ENCODE results near the gene ELF2. TPM values are rescaled to one million over a fixed set of nuclear protein-coding genes. Genes with fewer than 3 reads are reported as not detected.

Gene ELF2
- total RNA-seq, 1 donor from 2014 or later = 48.0 TPM

GRCh38 chr4:139020384-139020783 is 156.6 kb downstream of the ELF2 start:
- Mint-ChIP-seq H3K27ac (ENCODE audit: unreplicated experiment) (peak overlapping the region; percentile 61), H3K4me3 (ENCODE audit: unreplicated experiment) (no peak overlapping the region), H3K27me3 (ENCODE audit: unreplicated experiment) (peaks cover 2% of the 10 kb centered on the region), H3K36me3 (ENCODE audit: low read depth, unreplicated experiment) (peaks cover 3% of the 10 kb centered on the region), H3K4me1 (ENCODE audit: unreplicated experiment) (peaks cover 26% of the 10 kb centered on the region), H3K9me3 (ENCODE audit: unreplicated experiment) (no peaks in the 10 kb centered on the region)
- DNase-seq (ENCODE audit: low spot score) = no peak
- TF ChIP-seq, protein P1, sequence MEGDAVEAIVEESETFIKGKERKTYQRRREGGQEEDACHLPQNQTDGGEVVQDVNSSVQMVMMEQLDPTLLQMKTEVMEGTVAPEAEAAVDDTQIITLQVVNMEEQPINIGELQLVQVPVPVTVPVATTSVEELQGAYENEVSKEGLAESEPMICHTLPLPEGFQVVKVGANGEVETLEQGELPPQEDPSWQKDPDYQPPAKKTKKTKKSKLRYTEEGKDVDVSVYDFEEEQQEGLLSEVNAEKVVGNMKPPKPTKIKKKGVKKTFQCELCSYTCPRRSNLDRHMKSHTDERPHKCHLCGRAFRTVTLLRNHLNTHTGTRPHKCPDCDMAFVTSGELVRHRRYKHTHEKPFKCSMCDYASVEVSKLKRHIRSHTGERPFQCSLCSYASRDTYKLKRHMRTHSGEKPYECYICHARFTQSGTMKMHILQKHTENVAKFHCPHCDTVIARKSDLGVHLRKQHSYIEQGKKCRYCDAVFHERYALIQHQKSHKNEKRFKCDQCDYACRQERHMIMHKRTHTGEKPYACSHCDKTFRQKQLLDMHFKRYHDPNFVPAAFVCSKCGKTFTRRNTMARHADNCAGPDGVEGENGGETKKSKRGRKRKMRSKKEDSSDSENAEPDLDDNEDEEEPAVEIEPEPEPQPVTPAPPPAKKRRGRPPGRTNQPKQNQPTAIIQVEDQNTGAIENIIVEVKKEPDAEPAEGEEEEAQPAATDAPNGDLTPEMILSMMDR (IDR thresholded peaks at IDR 0.05; ENCODE audit: unreplicated experiment) = no peak

- Mint-ChIP-seq H3K27ac (ENCODE audit: unreplicated experiment) (no peak overlapping the region), H3K4me1 (ENCODE audit: unreplicated experiment) (peaks cover 38% of the 10 kb centered on the region), H3K36me3 (ENCODE audit: low read depth, unreplicated experiment) (peaks cover 3% of the 10 kb centered on the region), H3K27me3 (ENCODE audit: unreplicated experiment) (peaks cover 10% of the 10 kb centered on the region), H3K4me3 (ENCODE audit: unreplicated experiment) (no peak overlapping the region), H3K9me3 (ENCODE audit: unreplicated experiment) (no peaks in the 10 kb centered on the region)
- DNase-seq (ENCODE audit: low spot score) = no peak
- TF ChIP-seq, protein P1 (IDR thresholded peaks at IDR 0.05; ENCODE audit: unreplicated experiment) = no peak
These were observed 157.9 kb downstream of the ELF2 start for GRCh38 chr4:139018971-139019758.

DNA sequence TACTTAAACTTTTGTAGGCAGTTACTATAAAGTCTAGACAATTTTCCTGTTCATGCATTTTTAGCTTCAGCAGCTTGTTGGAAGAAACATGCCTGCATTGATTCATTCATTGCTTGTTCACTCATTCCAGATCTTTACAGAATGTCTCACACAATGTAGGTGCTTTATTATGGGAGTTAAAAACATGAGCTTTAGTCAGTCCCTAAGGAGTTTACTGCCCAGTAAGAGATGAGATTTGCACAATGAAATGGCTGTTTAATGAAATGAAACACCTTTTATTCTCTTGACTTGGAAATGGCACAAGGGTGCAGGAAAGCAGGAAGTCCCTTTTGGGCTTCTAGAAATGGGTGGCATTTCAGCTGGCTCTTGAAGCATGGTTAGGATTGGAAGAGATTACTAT is 158.5 kb downstream of the ELF2 start:
- Mint-ChIP-seq H3K4me1 (ENCODE audit: unreplicated experiment) (peaks cover 44% of the 10 kb centered on the region), H3K27ac (ENCODE audit: unreplicated experiment) (no peak overlapping the region), H3K27me3 (ENCODE audit: unreplicated experiment) (peaks cover 16% of the 10 kb centered on the region), H3K4me3 (ENCODE audit: unreplicated experiment) (peak overlapping the region; percentile 1), H3K36me3 (ENCODE audit: low read depth, unreplicated experiment) (peaks cover 3% of the 10 kb centered on the region), H3K9me3 (ENCODE audit: unreplicated experiment) (no peaks in the 10 kb centered on the region)
- DNase-seq (ENCODE audit: low spot score) = no peak
- TF ChIP-seq, protein P1 (IDR thresholded peaks at IDR 0.05; ENCODE audit: unreplicated experiment) = no peak

DNA sequence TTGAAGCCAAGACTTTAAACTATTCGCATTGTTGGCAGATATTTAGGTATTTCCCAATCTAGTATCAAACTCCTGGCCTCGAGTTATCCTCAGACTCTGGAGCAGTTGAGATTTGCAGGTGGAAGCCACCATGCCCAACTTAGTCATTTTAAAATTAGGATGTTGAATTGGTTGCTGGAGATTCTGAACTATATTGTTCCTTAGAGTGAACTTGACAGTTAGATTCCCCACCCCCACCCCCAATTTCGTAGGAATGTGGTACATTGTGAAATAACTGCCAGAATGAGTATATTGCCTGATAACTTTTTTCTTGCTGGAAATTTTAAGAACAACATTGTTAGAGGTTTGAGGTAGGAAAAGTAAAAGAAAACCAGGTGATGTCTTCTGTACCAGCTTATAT is 159.2 kb downstream of the ELF2 start:
- Mint-ChIP-seq H3K9me3 (ENCODE audit: unreplicated experiment) (no peaks in the 10 kb centered on the region), H3K4me1 (ENCODE audit: unreplicated experiment) (peaks cover 43% of the 10 kb centered on the region), H3K4me3 (ENCODE audit: unreplicated experiment) (peak overlapping the region; percentile 33), H3K27ac (ENCODE audit: unreplicated experiment) (no peak overlapping the region), H3K27me3 (ENCODE audit: unreplicated experiment) (peaks cover 17% of the 10 kb centered on the region), H3K36me3 (ENCODE audit: low read depth, unreplicated experiment) (no peaks in the 10 kb centered on the region)
- no peak for DNase-seq (ENCODE audit: low spot score)
- TF ChIP-seq, protein P1 (IDR thresholded peaks at IDR 0.05; ENCODE audit: unreplicated experiment) = no peak

DNA sequence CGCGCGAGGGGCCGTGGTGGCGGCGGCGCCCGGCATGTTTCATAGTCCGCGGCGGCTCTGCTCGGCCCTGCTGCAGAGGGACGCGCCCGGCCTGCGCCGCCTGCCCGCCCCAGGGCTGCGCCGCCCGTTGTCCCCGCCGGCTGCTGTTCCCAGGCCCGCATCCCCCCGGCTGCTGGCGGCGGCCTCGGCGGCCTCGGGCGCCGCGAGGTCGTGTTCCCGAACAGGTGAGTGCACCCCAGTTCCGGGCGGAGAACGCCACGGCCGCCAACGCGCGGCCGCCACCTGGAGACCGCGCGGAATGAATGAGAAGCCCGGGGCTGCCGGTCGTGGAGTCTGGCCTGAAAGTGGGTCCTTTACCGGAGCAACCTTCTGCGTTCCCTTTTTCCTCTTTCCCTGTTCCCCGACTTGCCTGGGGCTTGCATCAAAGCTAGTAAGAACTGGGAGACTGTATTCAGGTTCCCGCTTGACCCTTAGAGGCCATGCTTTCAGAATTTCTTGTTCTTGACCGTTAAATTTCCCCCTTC is 161.0 kb downstream of the ELF2 start:
- no peaks in the 10 kb centered on the region for H3K9me3 Mint-ChIP-seq (ENCODE audit: unreplicated experiment)
- H3K27ac Mint-ChIP-seq (ENCODE audit: unreplicated experiment) = peak overlapping the region; percentile 93
- peak overlapping the region; percentile 97 for H3K4me3 Mint-ChIP-seq (ENCODE audit: unreplicated experiment)
- H3K36me3 Mint-ChIP-seq (ENCODE audit: low read depth, unreplicated experiment) = no peaks in the 10 kb centered on the region
- H3K4me1 Mint-ChIP-seq (ENCODE audit: unreplicated experiment) = peaks cover 43% of the 10 kb centered on the region
- no peak for DNase-seq (ENCODE audit: low spot score)
- peaks cover 17% of the 10 kb centered on the region for H3K27me3 Mint-ChIP-seq (ENCODE audit: unreplicated experiment)
- TF ChIP-seq, protein P1 (IDR thresholded peaks at IDR 0.05; ENCODE audit: unreplicated experiment) = no peak
